Measurements from ENCODE around the gene GPR137. TPM values are rescaled to one million over a fixed set of nuclear protein-coding genes. Genes with fewer than 3 reads are reported as not detected.

GPR137 gene
- total RNA-seq, 3 donors from 2014 or later (not counting 1 experiment from before 2014, with no cell fraction given), result 29.1 to 61.3 (median 34.4) TPM

GRCh38 chr11:64247729-64248531 lies 37.7 kb upstream of the GPR137 start:
- Mint-ChIP-seq H3K27ac (peak overlapping the region in 1 of 2 donors; percentile 54), H3K27me3 (ENCODE audit: low read depth in 2 of 2) (no peaks in the 10 kb centered on the region), H3K9me3 (no peaks in the 10 kb centered on the region), H3K4me1 (peaks cover 14 to 50% of the 10 kb centered on the region in 2 donors), H3K36me3 (no peaks in the 10 kb centered on the region), H3K4me3 (peak overlapping the region; percentile 85)
- no peak for DNase-seq
- 66% methylated on average over 31 of the region's 31 CpGs for WGBS (ENCODE audit: insufficient coverage)
- ATAC-seq, result no peak
- H3K27me3 ChIP-seq (ENCODE audit: control insufficient read depth, insufficient read depth, low read length), result no peaks in the 10 kb centered on the region
- intact Hi-C loops (cut with micrococcal nuclease), result no loop called here
- TF ChIP-seq CTCF (IDR thresholded peaks at IDR 0.05), result no peak
- no peak overlapping the region for H3K27ac ChIP-seq (ENCODE audit: low read length)
- H3K4me3 ChIP-seq (ENCODE audit: low read length), result peak overlapping the region; percentile 81
- peaks cover 62% of the 10 kb centered on the region for H3K4me1 ChIP-seq (ENCODE audit: control insufficient read depth, insufficient read depth, low read length)
- H3K9me3 ChIP-seq (ENCODE audit: control insufficient read depth, insufficient read depth, low read length), result no peaks in the 10 kb centered on the region
- peaks cover 10% of the 10 kb centered on the region for H3K36me3 ChIP-seq (ENCODE audit: control insufficient read depth, insufficient read depth, low read length)

GRCh38 chr11:64248578-64248977 lies 37.1 kb upstream of the GPR137 start:
- H3K27ac Mint-ChIP-seq, result no peak overlapping the region
- TF ChIP-seq CTCF (IDR thresholded peaks at IDR 0.05), result no peak
- H3K36me3 ChIP-seq (ENCODE audit: control insufficient read depth, insufficient read depth, low read length), result peaks cover 6% of the 10 kb centered on the region
- no peak overlapping the region for H3K4me3 ChIP-seq (ENCODE audit: low read length)
- peak overlapping the region; percentile 85 for H3K4me3 Mint-ChIP-seq
- peaks cover 58% of the 10 kb centered on the region for H3K4me1 ChIP-seq (ENCODE audit: control insufficient read depth, insufficient read depth, low read length)
- H3K27me3 Mint-ChIP-seq (ENCODE audit: low read depth in 2 of 2), result no peaks in the 10 kb centered on the region
- no peaks in the 10 kb centered on the region for H3K27me3 ChIP-seq (ENCODE audit: control insufficient read depth, insufficient read depth, low read length)
- no peaks in the 10 kb centered on the region for H3K36me3 Mint-ChIP-seq
- no peaks in the 10 kb centered on the region for H3K9me3 Mint-ChIP-seq
- DNase-seq (no peak), ATAC-seq (no peak)
- WGBS (ENCODE audit: insufficient coverage), result 96% methylated on average over 7 of the region's 7 CpGs
- H3K4me1 Mint-ChIP-seq, result peaks cover 14 to 44% of the 10 kb centered on the region in 2 donors
- H3K9me3 ChIP-seq (ENCODE audit: control insufficient read depth, insufficient read depth, low read length), result no peaks in the 10 kb centered on the region
- no peak overlapping the region for H3K27ac ChIP-seq (ENCODE audit: low read length)
- intact Hi-C loops (cut with micrococcal nuclease), result no loop called here

GRCh38 chr11:64249038-64249437 lies 36.6 kb upstream of the GPR137 start:
- ATAC-seq (no peak), DNase-seq (no peak)
- no peak overlapping the region for H3K4me3 ChIP-seq (ENCODE audit: low read length)
- 97% methylated on average over 4 of the region's 4 CpGs for WGBS (ENCODE audit: insufficient coverage)
- no peaks in the 10 kb centered on the region for H3K9me3 ChIP-seq (ENCODE audit: control insufficient read depth, insufficient read depth, low read length)
- peaks cover 14 to 41% of the 10 kb centered on the region in 2 donors for H3K4me1 Mint-ChIP-seq
- H3K27ac ChIP-seq (ENCODE audit: low read length), result no peak overlapping the region
- peaks cover 3% of the 10 kb centered on the region for H3K36me3 ChIP-seq (ENCODE audit: control insufficient read depth, insufficient read depth, low read length)
- TF ChIP-seq CTCF (IDR thresholded peaks at IDR 0.05), result no peak
- H3K36me3 Mint-ChIP-seq, result no peaks in the 10 kb centered on the region
- H3K27ac Mint-ChIP-seq, result no peak overlapping the region
- no peaks in the 10 kb centered on the region for H3K27me3 ChIP-seq (ENCODE audit: control insufficient read depth, insufficient read depth, low read length)
- intact Hi-C loops (cut with micrococcal nuclease), result no loop called here
- H3K27me3 Mint-ChIP-seq (ENCODE audit: low read depth in 2 of 2), result no peaks in the 10 kb centered on the region
- H3K4me1 ChIP-seq (ENCODE audit: control insufficient read depth, insufficient read depth, low read length), result peaks cover 58% of the 10 kb centered on the region
- H3K9me3 Mint-ChIP-seq, result no peaks in the 10 kb centered on the region
- H3K4me3 Mint-ChIP-seq, result no peak overlapping the region

Measured in natural killer cell (primary cell).